ENCODE results near the gene COG7. TPM values are rescaled to one million over a fixed set of nuclear protein-coding genes. Genes with fewer than 3 reads are reported as not detected.

COG7 gene
- polyA plus RNA-seq, 1 of the 3 experiments (the other 2 are of a cell fraction): 33.0 TPM

DNA sequence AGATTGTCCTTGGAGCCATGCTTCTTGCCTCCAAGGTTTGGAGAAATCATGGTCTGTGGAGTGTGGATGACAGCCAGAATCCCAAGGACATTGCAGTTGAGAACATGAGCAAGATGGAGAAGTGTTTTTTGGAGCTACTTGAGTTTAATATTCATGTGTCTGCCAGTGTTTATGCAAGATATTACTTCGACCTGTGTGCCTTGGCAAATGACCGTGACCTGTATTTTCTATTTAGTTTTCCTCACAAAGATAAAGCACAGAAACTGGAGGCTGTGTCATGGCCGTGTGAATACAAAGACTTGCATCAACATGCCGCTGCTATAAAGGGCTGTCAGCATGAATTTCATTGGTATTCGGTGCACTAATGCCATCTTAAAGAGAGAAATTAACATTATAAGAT, 48.3 kb upstream of the COG7 start:
- no peaks in the 10 kb centered on the region for H3K27me3 ChIP-seq (ENCODE audit: insufficient read depth)
- H3K9ac ChIP-seq: no peak overlapping the region
- peaks cover 13 to 17% of the 10 kb centered on the region in 2 experiments; a peak in 3 of 4 replicates for H3K4me1 ChIP-seq (ENCODE audit: control insufficient read depth in 1 of 2, insufficient read depth in 2 of 2, low read depth in 1 of 2, low read length in 1 of 2)
- peaks cover 85% of the 10 kb centered on the region for H4K20me1 ChIP-seq (ENCODE audit: insufficient read depth)
- no peak overlapping the region for H3K4me2 ChIP-seq
- POLR2A ChIA-PET: no interaction called here
- H2AFZ ChIP-seq (ENCODE audit: low read depth): no peak overlapping the region
- H3K36me3 ChIP-seq (replicated peaks in 1 of 2; ENCODE audit: control insufficient read depth in 1 of 2, insufficient read depth in 2 of 2, low read length in 1 of 2): peaks cover 0 to 9% of the 10 kb centered on the region in 2 experiments
- H3F3A ChIP-seq (replicated peaks; ENCODE audit: insufficient read depth): peaks cover 16% of the 10 kb centered on the region
- CTCF ChIA-PET: interaction anchor here (0.9 kb wide), 1 partner anchor 66 kb away, joined by 3 read pairs; no protein-coding TSS in a partner anchor
- H3K79me2 ChIP-seq (ENCODE audit: insufficient read depth): peaks cover 99% of the 10 kb centered on the region
- no peak for DNase-seq
- no peak overlapping the region for H3K4me3 ChIP-seq (ENCODE audit: low read depth in 2 of 2, low read length in 1 of 2)
- no peak for TF ChIP-seq TEAD4 (IDR thresholded peaks at IDR 0.05; ENCODE audit: borderline replicate concordance, insufficient read depth)
- TF ChIP-seq, protein P1, sequence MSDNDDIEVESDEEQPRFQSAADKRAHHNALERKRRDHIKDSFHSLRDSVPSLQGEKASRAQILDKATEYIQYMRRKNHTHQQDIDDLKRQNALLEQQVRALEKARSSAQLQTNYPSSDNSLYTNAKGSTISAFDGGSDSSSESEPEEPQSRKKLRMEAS (IDR thresholded peaks at IDR 0.05; ENCODE audit: low read depth): no peak
- TF ChIP-seq USF1 (IDR thresholded peaks at IDR 0.05; ENCODE audit: borderline replicate concordance, low read depth): no peak
- TF ChIP-seq JUND (IDR thresholded peaks at IDR 0.05): no peak
- no peak for TF ChIP-seq EZH2phosphoT487 (IDR thresholded peaks at IDR 0.05; ENCODE audit: borderline replicate concordance, low read depth)
- no peak for TF ChIP-seq YY1 (IDR thresholded peaks at IDR 0.05; ENCODE audit: low read depth)
- no peak for TF ChIP-seq SIN3A (IDR thresholded peaks at IDR 0.05; ENCODE audit: borderline replicate concordance, low read depth, low read length)
- no peaks in the 10 kb centered on the region for H3K9me2 ChIP-seq
- H3K9me3 ChIP-seq: no peaks in the 10 kb centered on the region
- WGBS (ENCODE audit: low lambda C conversion rate): 91% methylated on average over 5 of the region's 5 CpGs
- no peak overlapping the region for H3K27ac ChIP-seq (ENCODE audit: low read depth in 2 of 2, low read length in 1 of 2)

- Histone ChIP-seq H3K9me2 (no peaks in the 10 kb centered on the region), H3K9ac (no peak overlapping the region), H3K36me3 (replicated peaks in 1 of 2; ENCODE audit: control insufficient read depth in 1 of 2, insufficient read depth in 2 of 2, low read length in 1 of 2) (peaks cover 0 to 9% of the 10 kb centered on the region in 2 experiments), H3K27me3 (ENCODE audit: insufficient read depth) (no peaks in the 10 kb centered on the region), H3K4me3 (ENCODE audit: low read depth in 2 of 2, low read length in 1 of 2) (no peak overlapping the region), H3K79me2 (ENCODE audit: insufficient read depth) (peaks cover 96% of the 10 kb centered on the region), H4K20me1 (ENCODE audit: insufficient read depth) (peaks cover 80% of the 10 kb centered on the region), H2AFZ (ENCODE audit: low read depth) (no peak overlapping the region), H3K27ac (ENCODE audit: low read depth in 2 of 2, low read length in 1 of 2) (no peak overlapping the region), H3K9me3 (no peaks in the 10 kb centered on the region), H3K4me1 (ENCODE audit: control insufficient read depth in 1 of 2, insufficient read depth in 2 of 2, low read depth in 1 of 2, low read length in 1 of 2) (peaks cover 13 to 17% of the 10 kb centered on the region in 2 experiments; a peak in 3 of 4 replicates), H3K4me2 (no peak overlapping the region), H3F3A (replicated peaks; ENCODE audit: insufficient read depth) (peaks cover 16% of the 10 kb centered on the region)
- TF ChIP-seq TEAD4 (IDR thresholded peaks at IDR 0.05; ENCODE audit: borderline replicate concordance, insufficient read depth): no peak
- TF ChIP-seq RXRA (IDR thresholded peaks at IDR 0.05; ENCODE audit: borderline replicate concordance, low read depth): no peak
- no peak for TF ChIP-seq NFIC (IDR thresholded peaks at IDR 0.05; ENCODE audit: borderline replicate concordance)
- TF ChIP-seq ELF1 (IDR thresholded peaks at IDR 0.05): no peak
- TF ChIP-seq USF1 (IDR thresholded peaks at IDR 0.05; ENCODE audit: borderline replicate concordance, low read depth): no peak
- no peak for TF ChIP-seq TAF1 (IDR thresholded peaks at IDR 0.05; ENCODE audit: borderline replicate concordance, low read depth, low read length)
- no peak for TF ChIP-seq SMC3 (IDR thresholded peaks at IDR 0.05; ENCODE audit: low read depth, low read length)
- TF ChIP-seq FOXM1 (IDR thresholded peaks at IDR 0.05; ENCODE audit: low read depth): no peak
- TF ChIP-seq GABPA (IDR thresholded peaks at IDR 0.05; ENCODE audit: low read depth): no peak
- TF ChIP-seq, protein P2, sequence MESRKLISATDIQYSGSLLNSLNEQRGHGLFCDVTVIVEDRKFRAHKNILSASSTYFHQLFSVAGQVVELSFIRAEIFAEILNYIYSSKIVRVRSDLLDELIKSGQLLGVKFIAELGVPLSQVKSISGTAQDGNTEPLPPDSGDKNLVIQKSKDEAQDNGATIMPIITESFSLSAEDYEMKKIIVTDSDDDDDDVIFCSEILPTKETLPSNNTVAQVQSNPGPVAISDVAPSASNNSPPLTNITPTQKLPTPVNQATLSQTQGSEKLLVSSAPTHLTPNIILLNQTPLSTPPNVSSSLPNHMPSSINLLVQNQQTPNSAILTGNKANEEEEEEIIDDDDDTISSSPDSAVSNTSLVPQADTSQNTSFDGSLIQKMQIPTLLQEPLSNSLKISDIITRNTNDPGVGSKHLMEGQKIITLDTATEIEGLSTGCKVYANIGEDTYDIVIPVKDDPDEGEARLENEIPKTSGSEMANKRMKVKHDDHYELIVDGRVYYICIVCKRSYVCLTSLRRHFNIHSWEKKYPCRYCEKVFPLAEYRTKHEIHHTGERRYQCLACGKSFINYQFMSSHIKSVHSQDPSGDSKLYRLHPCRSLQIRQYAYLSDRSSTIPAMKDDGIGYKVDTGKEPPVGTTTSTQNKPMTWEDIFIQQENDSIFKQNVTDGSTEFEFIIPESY (IDR thresholded peaks at IDR 0.05; ENCODE audit: borderline replicate concordance, low read depth): no peak
- TF ChIP-seq POLR2AphosphoS5 (IDR thresholded peaks at IDR 0.05; ENCODE audit: low read depth, low read length): no peak
- TF ChIP-seq JUND (IDR thresholded peaks at IDR 0.05): no peak
- TF ChIP-seq, protein P1 (IDR thresholded peaks at IDR 0.05; ENCODE audit: low read depth): no peak
- TF ChIP-seq NRF1 (IDR thresholded peaks at IDR 0.05; ENCODE audit: low read depth, low read length): no peak
- no peak for TF ChIP-seq USF2 (IDR thresholded peaks at IDR 0.05; ENCODE audit: borderline replicate concordance, low read depth, low read length)
- TF ChIP-seq MEF2A (IDR thresholded peaks at IDR 0.05; ENCODE audit: borderline replicate concordance, low read depth): no peak
- no peak for TF ChIP-seq GATA2 (CRISPR knock-in tag; IDR thresholded peaks at IDR 0.05)
- TF ChIP-seq CHD2 (IDR thresholded peaks at IDR 0.05; ENCODE audit: low read length, partially characterized antibody): no peak
- no peak for TF ChIP-seq PBX3 (IDR thresholded peaks at IDR 0.05)
- no peak for TF ChIP-seq FOXJ3 (CRISPR knock-in tag; IDR thresholded peaks at IDR 0.05)
- ChIA-PET CTCF (interaction anchor here (0.9 kb wide), 1 partner anchor 65 kb away, joined by 3 read pairs; no protein-coding TSS in a partner anchor), POLR2A (no interaction called here)
- 76% methylated on average over 4 of the region's 4 CpGs for WGBS (ENCODE audit: low lambda C conversion rate)
- no peak for DNase-seq
Measured at GRCh38 chr16:23500862-23501225, 47.9 kb upstream of the COG7 start.
